Measurements from ENCODE around the gene CTF1.

DNA sequence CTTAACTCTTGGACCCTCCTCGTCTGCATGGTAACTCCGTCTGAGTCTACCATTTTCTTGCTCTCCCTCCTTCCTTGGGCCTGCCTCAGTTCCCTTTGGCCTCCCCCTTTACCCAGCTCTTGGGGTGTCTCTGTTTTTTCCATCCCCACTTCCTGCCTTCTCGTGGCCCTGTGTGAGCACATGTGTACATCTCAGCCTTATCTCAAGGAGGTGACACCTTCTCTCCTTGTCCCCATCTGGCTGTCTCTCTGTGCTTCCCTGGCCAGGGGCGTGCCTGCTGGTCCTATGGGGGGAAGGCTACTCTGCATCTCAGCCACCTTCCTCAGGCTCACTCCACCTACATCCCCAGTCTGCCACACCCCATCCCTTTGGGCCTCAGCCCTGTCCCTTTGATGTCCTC, 6.6 kb downstream of the CTF1 start:
- no peak for TF ChIP-seq POLR2AphosphoS5 (IDR thresholded peaks at IDR 0.05)
- no peak for TF ChIP-seq EP300 (IDR thresholded peaks at IDR 0.05)

All from sigmoid colon (tissue), 4 donors.